ENCODE results near the gene OR56A5.

OR56A5 gene

DNA sequence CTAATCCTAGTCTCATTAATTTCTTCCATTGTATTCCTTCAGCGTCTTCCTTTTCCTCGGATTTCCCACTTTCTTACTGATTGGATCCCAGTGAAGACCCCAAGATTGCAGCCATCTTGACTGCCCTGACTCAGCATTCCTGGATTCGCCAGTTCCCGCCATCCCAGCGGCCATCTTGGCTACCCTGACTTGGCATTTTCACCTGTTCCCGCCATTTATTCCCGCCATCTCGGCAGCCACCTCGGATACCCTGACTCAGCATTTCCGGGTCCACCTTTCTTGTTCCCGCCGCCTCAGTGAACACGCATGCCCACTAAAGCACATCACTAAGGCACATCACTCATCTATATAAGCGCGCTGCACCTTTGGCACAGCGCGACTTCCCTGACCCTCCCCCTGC is 40.0 kb downstream of the OR56A5 start:
- no peak for DNase-seq (ENCODE audit: low spot score)
- H3K4me3 ChIP-seq, result no peak overlapping the region
- TF ChIP-seq, protein P1, sequence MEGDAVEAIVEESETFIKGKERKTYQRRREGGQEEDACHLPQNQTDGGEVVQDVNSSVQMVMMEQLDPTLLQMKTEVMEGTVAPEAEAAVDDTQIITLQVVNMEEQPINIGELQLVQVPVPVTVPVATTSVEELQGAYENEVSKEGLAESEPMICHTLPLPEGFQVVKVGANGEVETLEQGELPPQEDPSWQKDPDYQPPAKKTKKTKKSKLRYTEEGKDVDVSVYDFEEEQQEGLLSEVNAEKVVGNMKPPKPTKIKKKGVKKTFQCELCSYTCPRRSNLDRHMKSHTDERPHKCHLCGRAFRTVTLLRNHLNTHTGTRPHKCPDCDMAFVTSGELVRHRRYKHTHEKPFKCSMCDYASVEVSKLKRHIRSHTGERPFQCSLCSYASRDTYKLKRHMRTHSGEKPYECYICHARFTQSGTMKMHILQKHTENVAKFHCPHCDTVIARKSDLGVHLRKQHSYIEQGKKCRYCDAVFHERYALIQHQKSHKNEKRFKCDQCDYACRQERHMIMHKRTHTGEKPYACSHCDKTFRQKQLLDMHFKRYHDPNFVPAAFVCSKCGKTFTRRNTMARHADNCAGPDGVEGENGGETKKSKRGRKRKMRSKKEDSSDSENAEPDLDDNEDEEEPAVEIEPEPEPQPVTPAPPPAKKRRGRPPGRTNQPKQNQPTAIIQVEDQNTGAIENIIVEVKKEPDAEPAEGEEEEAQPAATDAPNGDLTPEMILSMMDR (IDR thresholded peaks at IDR 0.05), result no peak
- H3K27ac ChIP-seq, result no peak overlapping the region

DNA sequence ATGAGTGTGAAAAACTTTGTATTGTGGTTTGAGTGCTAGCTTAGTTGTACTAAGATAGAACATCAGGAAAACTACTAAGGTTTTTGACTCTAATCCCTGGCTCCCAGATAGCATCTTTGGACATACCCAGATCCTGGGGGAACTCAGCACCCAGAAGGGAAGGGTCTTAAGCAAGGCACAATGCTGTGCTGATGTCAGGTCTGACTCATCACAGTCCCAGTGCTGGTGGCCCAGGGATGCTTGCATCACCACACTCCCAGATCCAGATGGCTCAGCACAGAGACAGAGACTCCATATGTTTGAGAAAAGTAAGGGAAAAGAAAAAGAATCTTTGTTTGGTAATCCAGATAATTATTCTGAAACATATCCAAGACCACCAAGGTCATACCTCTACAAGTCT is 44.5 kb downstream of the OR56A5 start:
- no peak overlapping the region for H3K27ac ChIP-seq
- H3K4me3 ChIP-seq, result no peak overlapping the region
- TF ChIP-seq, protein P1 (IDR thresholded peaks at IDR 0.05), result no peak
- DNase-seq (ENCODE audit: low spot score), result no peak

GRCh38 chr11:5923427-5923776 is 44.9 kb downstream of the OR56A5 start:
- Histone ChIP-seq H3K4me3 (no peak overlapping the region), H3K27ac (no peak overlapping the region)
- TF ChIP-seq, protein P1 (IDR thresholded peaks at IDR 0.05), result no peak
- no peak for DNase-seq (ENCODE audit: low spot score)

- TF ChIP-seq, protein P1 (IDR thresholded peaks at IDR 0.05), result no peak
- no peak overlapping the region for H3K27ac ChIP-seq
- H3K4me3 ChIP-seq, result no peak overlapping the region
- no peak for DNase-seq (ENCODE audit: low spot score)
Measured at GRCh38 chr11:5922749-5923426, 45.4 kb downstream of the OR56A5 start.
